SK-N-SH (cell line): ENCODE results near the gene CCDC88C.

Experiments used
- CTCF ChIP-seq: fragments of 200-600 bp; sonication (generic); IDR thresholded peaks from 2 replicates; pipeline ENCODE4 v1.6.1; 2017; ENCODE audit warnings: antibody characterized with exemption, mild to moderate bottlenecking, moderate library complexity
- ELF1 ChIP-seq: IDR thresholded peaks from 2 replicates; pipeline ENCODE4 v1.4.0; 2012
- EP300 ChIP-seq, 2 experiments: IDR thresholded peaks; 2 replicates each; pipeline versions ENCODE4 v1.4.0 to v1.6.1; 2012; ENCODE audit warnings: borderline replicate concordance in 1 of 2, low read depth in 1 of 2, low read length in 1 of 2
- EZH2phosphoT487 ChIP-seq: fragments of 200-600 bp; sonication (generic); IDR thresholded peaks from 2 replicates; pipeline ENCODE4 v1.6.1; 2017; ENCODE audit warnings: low read depth, mixed run types, mild to moderate bottlenecking, antibody characterized with exemption, moderate library complexity, borderline replicate concordance
- FOXJ3 ChIP-seq: sonication (generic); formaldehyde crosslinking; IDR thresholded peaks from 2 replicates; pipeline ENCODE4 v1.5.1; 2020; ENCODE audit warnings: mild to moderate bottlenecking, missing genetic modification reagents
- GABPA ChIP-seq: IDR thresholded peaks from 2 replicates; pipeline ENCODE4 v1.4.0; 2012; ENCODE audit warnings: low read depth, mild to moderate bottlenecking
- JUND ChIP-seq: IDR thresholded peaks from 2 replicates; pipeline ENCODE4 v1.4.0; 2012
- MXI1 ChIP-seq: IDR thresholded peaks from 2 replicates; pipeline ENCODE4 v1.6.1; 2012; ENCODE audit warnings: mild to moderate bottlenecking, low read depth, low read length, improper control_type of control experiment
- RAD21 ChIP-seq: IDR thresholded peaks from 2 replicates; pipeline ENCODE4 v1.6.1; 2012; ENCODE audit warnings: mild to moderate bottlenecking, low read length
- REST ChIP-seq: IDR thresholded peaks from 2 replicates; pipeline ENCODE4 v1.6.1; 2012; ENCODE audit warnings: mild to moderate bottlenecking, low read depth, low read length, moderate library complexity
- SMC3 ChIP-seq: IDR thresholded peaks from 2 replicates; pipeline ENCODE4 v1.6.1; 2012; ENCODE audit warnings: low read depth, low read length, improper control_type of control experiment
- TAF1 ChIP-seq: IDR thresholded peaks from 2 replicates; pipeline ENCODE4 v1.6.1; 2012; ENCODE audit warnings: low read depth, mild to moderate bottlenecking, low read length, moderate library complexity, borderline replicate concordance
- TCF12 ChIP-seq: IDR thresholded peaks from 2 replicates; pipeline ENCODE4 v1.4.0; 2012
- TEAD4 ChIP-seq: IDR thresholded peaks from 2 replicates; pipeline ENCODE4 v1.4.0; 2012; ENCODE audit warnings: mild to moderate bottlenecking, borderline replicate concordance; ENCODE audit not compliant: insufficient read depth

DNA sequence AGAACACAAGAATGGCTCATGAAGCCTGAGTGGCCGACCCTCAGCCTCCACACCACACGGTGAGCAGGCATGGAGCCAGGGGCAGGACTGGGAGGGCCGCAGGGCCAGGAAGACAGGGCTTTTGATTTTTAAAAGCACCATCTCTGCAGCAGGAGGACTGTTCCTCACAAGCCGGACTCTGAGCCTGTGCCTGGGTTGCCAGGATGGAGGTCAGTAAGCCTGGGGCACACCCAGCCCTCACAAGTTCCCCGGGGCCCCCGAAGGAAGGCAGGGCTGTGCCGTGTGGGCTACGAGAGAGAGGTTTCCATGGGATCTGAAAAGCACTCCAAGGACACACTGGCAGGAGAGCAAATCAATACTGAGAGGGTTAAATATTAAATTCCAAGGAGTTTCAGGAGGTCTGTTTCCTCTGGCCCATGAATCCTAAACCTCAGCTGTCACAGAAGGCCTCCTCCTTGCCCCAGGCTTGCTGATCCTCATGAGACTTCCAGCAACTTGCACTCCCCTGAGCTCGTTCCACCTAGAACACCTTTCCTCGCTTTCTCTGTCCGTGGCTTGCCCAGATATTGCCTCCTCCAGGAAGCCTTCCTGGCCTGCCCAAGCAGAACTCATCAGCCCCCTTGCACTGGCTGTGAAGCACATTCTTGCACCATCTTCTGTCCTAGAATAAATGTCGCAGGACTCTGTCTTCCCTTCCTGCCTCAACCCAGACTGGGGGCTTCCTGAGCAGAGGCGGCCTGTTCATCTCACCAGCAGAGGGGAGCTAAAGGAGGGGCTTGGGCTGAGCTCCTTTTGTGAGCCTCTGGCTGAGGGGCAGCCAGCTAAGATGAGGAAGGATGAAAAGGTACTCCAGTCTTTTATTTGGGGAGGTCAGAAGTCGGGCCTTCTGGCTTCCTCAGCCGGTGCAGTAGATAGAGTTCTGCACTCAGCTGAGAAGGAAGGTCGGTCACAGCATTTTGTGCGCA is 64.6 kb downstream of the CCDC88C start:
- no peak for TF ChIP-seq TAF1
- no peak for TF ChIP-seq CTCF
- TF ChIP-seq ELF1 = no peak
- TF ChIP-seq REST = no peak
- no peak for TF ChIP-seq TEAD4
- no peak for TF ChIP-seq MXI1
- TF ChIP-seq JUND = no peak
- no peak for TF ChIP-seq TCF12
- no peak for TF ChIP-seq FOXJ3
- no peak for TF ChIP-seq SMC3
- TF ChIP-seq GABPA = no peak
- no peak for TF ChIP-seq RAD21
- TF ChIP-seq EP300 (IDR thresholded peaks at IDR 0.05; ENCODE audit: borderline replicate concordance in 1 of 2, low read depth in 1 of 2, low read length in 1 of 2) = no peak
- no peak for TF ChIP-seq EZH2phosphoT487
